ENCODE data around the gene EML6. TPM values are rescaled to one million over a fixed set of nuclear protein-coding genes. Genes with fewer than 3 reads are reported as not detected.

The EML6 gene
- total RNA-seq, 1 donor from 2014 or later, result 0.39 TPM

GRCh38 chr2:54931473-54931872 lies 208.0 kb downstream of the EML6 start:
- H3K27me3 Mint-ChIP-seq (ENCODE audit: insufficient read depth, low read depth), result no peaks in the 10 kb centered on the region
- Histone ChIP-seq H3K27ac (no peak overlapping the region), H3K79me2 (ENCODE audit: low read depth) (no peaks in the 10 kb centered on the region), H3K36me3 (no peaks in the 10 kb centered on the region), H3K9me3 (ENCODE audit: low read depth) (no peaks in the 10 kb centered on the region), H3K4me3 (no peak overlapping the region), H4K20me1 (ENCODE audit: low read depth) (no peaks in the 10 kb centered on the region), H3K4me2 (no peak overlapping the region), H3F3A (ENCODE audit: low read depth) (no peaks in the 10 kb centered on the region), H3K9ac (no peak overlapping the region), H3K27me3 (no peaks in the 10 kb centered on the region), H2AFZ (replicated peaks) (no peak overlapping the region), H3K4me1 (no peaks in the 10 kb centered on the region)
- H3K9me3 Mint-ChIP-seq, result peaks cover 2% of the 10 kb centered on the region
- no peaks in the 10 kb centered on the region for H3K4me1 Mint-ChIP-seq
- H3K27ac Mint-ChIP-seq, result no peak overlapping the region
- TF ChIP-seq EZH2phosphoT487 (IDR thresholded peaks at IDR 0.05) (no peak), EZH2 (IDR thresholded peaks at IDR 0.05) (no peak), CTCF (IDR thresholded peaks at IDR 0.05) (no peak)
- no peaks in the 10 kb centered on the region for H3K36me3 Mint-ChIP-seq
- no peak overlapping the region for H3K4me3 Mint-ChIP-seq
- no peak for DNase-seq (ENCODE audit: low spot score)

GRCh38 chr2:54935389-54935788 lies 211.9 kb downstream of the EML6 start:
- no peak overlapping the region for H2AFZ ChIP-seq (replicated peaks)
- no peak overlapping the region for H3K27ac Mint-ChIP-seq
- H3K4me1 Mint-ChIP-seq, result no peaks in the 10 kb centered on the region
- H3K9me3 ChIP-seq (ENCODE audit: low read depth), result no peaks in the 10 kb centered on the region
- H3K27me3 ChIP-seq, result no peaks in the 10 kb centered on the region
- no peak for DNase-seq (ENCODE audit: low spot score)
- H3K4me2 ChIP-seq, result no peak overlapping the region
- H3K4me1 ChIP-seq, result no peaks in the 10 kb centered on the region
- no peaks in the 10 kb centered on the region for H3K36me3 ChIP-seq
- no peak overlapping the region for H3K27ac ChIP-seq
- no peaks in the 10 kb centered on the region for H3K79me2 ChIP-seq (ENCODE audit: low read depth)
- H3F3A ChIP-seq (ENCODE audit: low read depth), result no peaks in the 10 kb centered on the region
- H3K27me3 Mint-ChIP-seq (ENCODE audit: insufficient read depth, low read depth), result peaks cover 2% of the 10 kb centered on the region
- H3K36me3 Mint-ChIP-seq, result no peaks in the 10 kb centered on the region
- H3K9ac ChIP-seq, result no peak overlapping the region
- TF ChIP-seq EZH2phosphoT487 (IDR thresholded peaks at IDR 0.05), result no peak
- no peak for TF ChIP-seq EZH2 (IDR thresholded peaks at IDR 0.05)
- no peak for TF ChIP-seq CTCF (IDR thresholded peaks at IDR 0.05)
- H3K9me3 Mint-ChIP-seq, result peaks cover 2% of the 10 kb centered on the region
- no peaks in the 10 kb centered on the region for H4K20me1 ChIP-seq (ENCODE audit: low read depth)
- H3K4me3 ChIP-seq, result no peak overlapping the region
- H3K4me3 Mint-ChIP-seq, result no peak overlapping the region

- no peaks in the 10 kb centered on the region for H3K36me3 Mint-ChIP-seq
- Histone ChIP-seq H4K20me1 (ENCODE audit: low read depth) (no peaks in the 10 kb centered on the region), H3K27me3 (no peaks in the 10 kb centered on the region), H2AFZ (replicated peaks) (no peak overlapping the region), H3K4me2 (no peak overlapping the region), H3F3A (ENCODE audit: low read depth) (no peaks in the 10 kb centered on the region), H3K9me3 (ENCODE audit: low read depth) (no peaks in the 10 kb centered on the region), H3K79me2 (ENCODE audit: low read depth) (no peaks in the 10 kb centered on the region), H3K9ac (no peak overlapping the region), H3K4me1 (peaks cover 7% of the 10 kb centered on the region), H3K36me3 (no peaks in the 10 kb centered on the region), H3K4me3 (no peak overlapping the region), H3K27ac (no peak overlapping the region)
- no peak overlapping the region for H3K27ac Mint-ChIP-seq
- no peak overlapping the region for H3K4me3 Mint-ChIP-seq
- peaks cover 4% of the 10 kb centered on the region for H3K4me1 Mint-ChIP-seq
- TF ChIP-seq EZH2 (IDR thresholded peaks at IDR 0.05), result no peak
- DNase-seq (ENCODE audit: low spot score), result no peak
- peaks cover 2% of the 10 kb centered on the region for H3K27me3 Mint-ChIP-seq (ENCODE audit: insufficient read depth, low read depth)
- H3K9me3 Mint-ChIP-seq, result peaks cover 2% of the 10 kb centered on the region
Measured at GRCh38 chr2:54936766-54937165, 213.3 kb downstream of the EML6 start.

- Histone ChIP-seq H3K9ac (no peak overlapping the region), H3K4me2 (no peak overlapping the region), H3F3A (ENCODE audit: low read depth) (no peaks in the 10 kb centered on the region), H2AFZ (replicated peaks) (no peak overlapping the region), H3K27me3 (no peaks in the 10 kb centered on the region), H3K9me3 (ENCODE audit: low read depth) (no peaks in the 10 kb centered on the region), H3K27ac (no peak overlapping the region), H3K4me1 (peaks cover 7% of the 10 kb centered on the region), H3K36me3 (no peaks in the 10 kb centered on the region), H4K20me1 (ENCODE audit: low read depth) (no peaks in the 10 kb centered on the region), H3K79me2 (ENCODE audit: low read depth) (no peaks in the 10 kb centered on the region), H3K4me3 (no peak overlapping the region)
- H3K27ac Mint-ChIP-seq, result no peak overlapping the region
- H3K4me1 Mint-ChIP-seq, result peaks cover 4% of the 10 kb centered on the region
- no peak overlapping the region for H3K4me3 Mint-ChIP-seq
- no peaks in the 10 kb centered on the region for H3K9me3 Mint-ChIP-seq
- peaks cover 2% of the 10 kb centered on the region for H3K27me3 Mint-ChIP-seq (ENCODE audit: insufficient read depth, low read depth)
- no peaks in the 10 kb centered on the region for H3K36me3 Mint-ChIP-seq
- no peak for DNase-seq (ENCODE audit: low spot score)
- no peak for TF ChIP-seq EZH2 (IDR thresholded peaks at IDR 0.05)
- no peak for TF ChIP-seq CTCF (IDR thresholded peaks at IDR 0.05)
- no peak for TF ChIP-seq EZH2phosphoT487 (IDR thresholded peaks at IDR 0.05)
Measured at GRCh38 chr2:54939446-54940118, 216.1 kb downstream of the EML6 start.
